GM15510 (cell line): ENCODE measurements around the gene RBMY1F.
"Not testable (repeated sequence)": the region's sequence is repeated elsewhere in the genome, so short reads cannot be mapped to it uniquely, and the experiment has no call there.

Experiments
- POLR2A ChIP-seq: IDR thresholded peaks from 3 replicates; pipeline ENCODE4 v1.6.1; 2011; ENCODE audit warnings: borderline replicate concordance; ENCODE audit not compliant: insufficient read length; ENCODE audit errors: extremely low read depth

Gene RBMY1F

DNA sequence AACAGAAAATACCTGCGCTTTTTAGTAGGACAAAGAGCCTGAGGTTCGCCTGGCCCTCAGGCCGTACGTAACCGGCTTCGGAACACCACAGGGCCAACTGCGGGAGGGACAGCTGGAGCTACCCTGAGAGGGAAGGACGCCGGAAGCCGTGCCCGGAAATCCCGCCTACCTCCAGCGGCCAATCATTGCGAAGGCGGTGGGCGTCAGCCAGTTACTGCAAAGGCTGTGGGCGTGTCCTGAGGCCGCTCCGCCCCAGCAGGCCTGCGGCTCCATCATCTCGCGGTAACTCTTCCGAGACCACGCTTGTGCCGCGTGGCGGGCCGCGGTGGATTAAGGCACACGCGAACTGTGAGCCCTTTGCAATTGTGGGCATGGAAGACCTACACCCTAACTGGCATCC, at the start of gene RBMY1F:
Gene RBMY1F, minus strand, starts transcription at position 101 of the 400 bp plus-strand sequence. CDS start 1,954 bp downstream, outside the sequence.
- TF ChIP-seq POLR2A, result not testable (repeated sequence)
